GM12878 (cell line): ENCODE measurements around the gene USE1. TPM values are rescaled to one million over a fixed set of nuclear protein-coding genes. Genes with fewer than 3 reads are reported as not detected.

Experiments used
- ATAC-seq: fragments of 200-7000 bp; cut with Tn5 transposase; 3 replicates; pipeline ENCODE4 v1.9.1; 2020; ENCODE audit warnings: mild to moderate bottlenecking, moderate library complexity
- BruUV-seq: library from RNA; stranded (reverse); fragments of 400-500 nt; replicated peaks from 2 replicates; lab custom pipeline; 2021; lab: Mats Ljungman, UMichigan
- CTCF ChIA-PET: fragments of 300-600 bp; sonication (Branson Sonifier 250); formaldehyde crosslinking; extraction: SDS; loops from one replicate; lab custom pipeline; 2021; ENCODE audit warnings: inconsistent platforms; lab: Yijun Ruan, JAX
- POLR2A ChIA-PET: fragments of 350-600 bp; formaldehyde crosslinking; extraction: SDS; loops from one replicate; lab custom pipeline; 2021; ENCODE audit warnings: inconsistent platforms; lab: Charles Lee
- RAD21 ChIA-PET: fragments of 300-600 bp; sonication (Branson Sonifier 250); formaldehyde crosslinking; loops from one replicate; lab custom pipeline; 2023; ENCODE audit warnings: antibody characterized with exemption; ENCODE audit not compliant: unreplicated experiment; lab: Charles Lee
- SMC1A ChIA-PET: fragments of 300-600 bp; sonication (Branson Sonifier 250); formaldehyde crosslinking; loops from one replicate; lab custom pipeline; 2023; ENCODE audit not compliant: unreplicated experiment, uncharacterized antibody; lab: Charles Lee
- DNase-seq: peaks from one replicate; pipeline ENCODE4 v3.0.0-alpha.2; 2011; ENCODE audit warnings: low read depth, low spot score
- FAIRE-seq: peaks from 3 replicates; lab custom pipeline; 2011; peaks lifted over from hg19 to GRCh38; lab: Jason Lieb, UNC
- H2AFZ ChIP-seq: 2 replicates; pipeline ENCODE4 v1.6.0; 2011; ENCODE audit warnings: low read depth, low read length, control low read depth; ENCODE audit not compliant: control insufficient read depth
- H3K27ac ChIP-seq: 2 replicates; pipeline ENCODE4 v1.5.1; 2011; ENCODE audit warnings: control low read depth; ENCODE audit not compliant: control insufficient read depth, insufficient read depth
- H3K27me3 ChIP-seq, 2 experiments: replicated peaks in 1 of 2; 2 replicates each; pipeline versions ENCODE4 v1.6.0 to v1.6.1; 2011; ENCODE audit warnings: low read length in 1 of 2; ENCODE audit not compliant: control insufficient read depth in 2 of 2, insufficient read depth in 2 of 2
- H3K36me3 ChIP-seq, 2 experiments: 2 replicates each; pipeline ENCODE4 v1.5.1; 2011; ENCODE audit warnings: low read length in 1 of 2; ENCODE audit not compliant: control insufficient read depth in 2 of 2, insufficient read depth in 2 of 2
- H3K4me1 ChIP-seq: 2 replicates; pipeline ENCODE4 v1.6.1; 2011; ENCODE audit warnings: mild to moderate bottlenecking, low read length, moderate library complexity, mixed read lengths; ENCODE audit not compliant: control insufficient read depth, insufficient read depth
- H3K4me2 ChIP-seq: 2 replicates; pipeline ENCODE4 v1.6.0; 2011; ENCODE audit warnings: control low read depth; ENCODE audit not compliant: control insufficient read depth, insufficient read depth
- H3K4me3 ChIP-seq: fragments of 200-600 bp; sonication (generic); 2 replicates; pipeline ENCODE4 v1.5.1; 2016
- H3K79me2 ChIP-seq: 2 replicates; pipeline ENCODE4 v1.6.0; 2011; ENCODE audit warnings: low read length; ENCODE audit not compliant: control insufficient read depth, insufficient read depth
- H3K9ac ChIP-seq: 2 replicates; pipeline ENCODE4 v1.8.0; 2011; ENCODE audit warnings: low read length, control low read depth, mixed read lengths; ENCODE audit not compliant: control insufficient read depth, insufficient read depth
- H3K9me3 ChIP-seq: replicated peaks from 3 replicates; pipeline ENCODE4 v1.5.1; 2011; ENCODE audit warnings: mild to moderate bottlenecking, low read length; ENCODE audit not compliant: control insufficient read depth, insufficient read depth
- H4K20me1 ChIP-seq: 2 replicates; pipeline ENCODE4 v1.6.0; 2011; ENCODE audit not compliant: control insufficient read depth, insufficient read depth
- ATF2 ChIP-seq: IDR thresholded peaks from 2 replicates; pipeline ENCODE4 v1.6.1; 2012; ENCODE audit warnings: low read length, inconsistent platforms
- BHLHE40 ChIP-seq, 2 experiments: fragments of 450-650 bp in 1 of 2; IDR thresholded peaks; 2 replicates each; pipeline ENCODE4 v1.6.1; 2011 to 2017; ENCODE audit warnings: low read depth in 2 of 2, borderline replicate concordance in 1 of 2, improper control_type of control experiment in 1 of 2, low read length in 1 of 2, mild to moderate bottlenecking in 1 of 2
- BRCA1 ChIP-seq: IDR thresholded peaks from 2 replicates; pipeline ENCODE4 v1.6.1; 2011; ENCODE audit warnings: low read depth, low read length, improper control_type of control experiment
- CBFB ChIP-seq: IDR thresholded peaks from 2 replicates; pipeline ENCODE4 v1.6.1; 2016; ENCODE audit warnings: antibody characterized with exemption, low read depth
- CBX5 ChIP-seq: sonication (generic); IDR thresholded peaks from 2 replicates; pipeline ENCODE4 v1.6.1; 2016; ENCODE audit warnings: low read depth, moderate library complexity, mild to moderate bottlenecking, inconsistent platforms
- E2F8 ChIP-seq: fragments of 450-650 bp; IDR thresholded peaks from 2 replicates; pipeline ENCODE4 v1.6.1; 2018; ENCODE audit warnings: mild to moderate bottlenecking, low read depth, moderate library complexity; ENCODE audit not compliant: partially characterized antibody
- EED ChIP-seq: sonication (generic); IDR thresholded peaks from 2 replicates; pipeline ENCODE4 v1.6.1; 2016; ENCODE audit warnings: antibody characterized with exemption, low read depth
- MEF2A ChIP-seq: IDR thresholded peaks from 2 replicates; pipeline ENCODE4 v1.6.1; 2011; ENCODE audit warnings: low read depth, mild to moderate bottlenecking, low read length, moderate library complexity; ENCODE audit not compliant: insufficient read depth
- PAX8 ChIP-seq: fragments of 450-650 bp; IDR thresholded peaks from 2 replicates; pipeline ENCODE4 v1.6.1; 2017; ENCODE audit warnings: mild to moderate bottlenecking, moderate library complexity
- PML ChIP-seq: IDR thresholded peaks from 2 replicates; pipeline ENCODE4 v1.6.1; 2012; ENCODE audit warnings: low read length, inconsistent platforms
- POLR2A ChIP-seq: IDR thresholded peaks from 2 replicates; pipeline ENCODE4 v1.6.1; 2011; ENCODE audit warnings: low read depth, mild to moderate bottlenecking, low read length
- POLR2AphosphoS5 ChIP-seq: IDR thresholded peaks from 2 replicates; pipeline ENCODE4 v1.6.1; 2011; ENCODE audit warnings: mild to moderate bottlenecking, low read length, inconsistent platforms
- RCOR1 ChIP-seq: conservative IDR thresholded peaks from 2 replicates; pipeline ENCODE4 v1.6.1; 2012; ENCODE audit warnings: low read depth, low read length, improper control_type of control experiment
- RUNX3 ChIP-seq: IDR thresholded peaks from 2 replicates; pipeline ENCODE4 v1.6.1; 2012; ENCODE audit warnings: low read length, inconsistent platforms
- SIX5 ChIP-seq: IDR thresholded peaks from 2 replicates; pipeline ENCODE4 v1.6.1; 2011; ENCODE audit warnings: mild to moderate bottlenecking, low read depth, low read length, moderate library complexity; ENCODE audit not compliant: severe bottlenecking
- SMAD5 ChIP-seq: IDR thresholded peaks from 2 replicates; pipeline ENCODE4 v1.6.1; 2016; ENCODE audit warnings: antibody characterized with exemption, low read depth
- SPI1 ChIP-seq: IDR thresholded peaks from 2 replicates; pipeline ENCODE4 v1.6.1; 2011; ENCODE audit warnings: low read depth, mild to moderate bottlenecking, low read length, moderate library complexity, borderline replicate concordance; ENCODE audit not compliant: insufficient read depth
- YY1 ChIP-seq: IDR thresholded peaks from 2 replicates; pipeline ENCODE4 v1.6.1; 2011; ENCODE audit warnings: low read depth, mild to moderate bottlenecking, low read length
- ZBED1 ChIP-seq: IDR thresholded peaks from 2 replicates; pipeline ENCODE4 v1.6.1; 2016; ENCODE audit warnings: borderline replicate concordance
- WGBS: methylation state at CpG from one replicate; pipeline ENCODE4 v1.1.6; 2016; ENCODE audit warnings: low lambda C conversion rate; ENCODE audit not compliant: insufficient replicate concordance, insufficient coverage; ENCODE audit errors: missing lambda C conversion rate; 5-methylcytosine and 5-hydroxymethylcytosine counted together
- in situ Hi-C: fragments of 300-500 bp; cut with MboI; formaldehyde crosslinking; loops from 9 replicates; pipeline ENCODE4 v1.14.3; 2018; ENCODE audit warnings: mixed read lengths
- intact Hi-C: fragments of 100-400 bp; cut with micrococcal nuclease; formaldehyde crosslinking; loops from one replicate; pipeline ENCODE4 v1.14.2; 2022; ENCODE audit not compliant: unreplicated experiment
- polyA plus RNA-seq, 11 experiments: library from polyadenylated mRNA; depleted of rRNA in 4 of 11; unstranded in 6 of 11; stranded (reverse) in 5 of 11; fragments of >200 nt; fragmentation: Nextera tagmentation in 4 of 11; fragmentation: Illumina TruSeq in 1 of 11; extraction: Ambion mirVana in 4 of 11; extraction: Trizol in 1 of 11; gene quantifications; 1 replicate in 1 of 11; 2 replicates in 10 of 11; pipeline versions ENCODE4 v1.2.1 to v1.2.3, GENCODE V29; 2011 to 2016; ENCODE audit warnings: inconsistent platforms in 2 of 11, missing spikeins in 2 of 11, low read depth in 1 of 11
- total RNA-seq, 4 experiments: library from RNA; depleted of rRNA in 3 of 4; stranded (reverse); fragments of >200 nt in 3 of 4; fragmentation: Illumina TruSeq in 1 of 4; extraction: Trizol in 1 of 4; gene quantifications; 2 replicates each; pipeline versions ENCODE4 v1.2.1 to v1.2.3, GENCODE V29; 2013 to 2021
- TF ChIP-seq, protein P1 (sequence below): IDR thresholded peaks from 2 replicates; pipeline ENCODE4 v1.6.1; 2011; ENCODE audit warnings: borderline replicate concordance, low read depth, mild to moderate bottlenecking, moderate library complexity, low read length; ENCODE audit not compliant: insufficient read depth, poor library complexity, severe bottlenecking

Gene USE1
- total and polyA plus RNA-seq, 10 of the 15 experiments (the other 5 are each of a cell fraction or from before 2014, with no cell fraction given), result 9.7 to 24.0 (median 16.1) TPM

DNA sequence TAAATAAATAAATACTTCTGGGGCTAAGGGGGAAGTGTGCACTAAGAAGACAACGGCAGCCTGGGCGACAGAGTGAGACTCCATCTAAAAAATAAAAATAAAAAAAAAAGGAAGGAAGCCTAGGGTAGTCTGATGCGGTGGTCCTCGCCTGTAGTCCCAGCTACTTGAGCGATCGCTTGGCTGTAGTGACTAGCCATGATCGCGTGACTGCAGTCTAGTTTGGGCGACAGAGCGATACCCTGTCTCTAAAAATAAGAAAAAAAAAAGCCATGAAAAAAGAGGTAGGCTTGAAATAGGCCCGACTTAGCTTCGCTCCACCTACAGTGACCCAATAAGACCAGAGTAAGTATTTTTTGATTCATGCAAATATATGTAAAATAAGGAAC, 51.4 kb downstream of the USE1 start:
- intact Hi-C loops, result loop anchor here (2.0 to 10.0 kb wide), 2 partner anchors 16 to 492 kb away; no protein-coding TSS in a partner anchor
- no peaks in the 10 kb centered on the region for H3K27me3 ChIP-seq
- peak overlapping the region; percentile 89 for H2AFZ ChIP-seq
- in situ Hi-C loops, result no loop called here
- DNase-seq (no peak), FAIRE-seq (no peak), ATAC-seq (no peak)
- H3K79me2 ChIP-seq, result peaks cover 13% of the 10 kb centered on the region
- POLR2A ChIA-PET, result interaction anchor here (0.5 to 2.1 kb wide), 19 partner anchors 12 to 1861 kb away, joined by 3 to 16 read pairs (median 4); partner anchors contain the start of genes ABHD8, ANKLE1, ANO8 and DDA1
- peaks cover 3 to 5% of the 10 kb centered on the region in 2 experiments; a peak in 3 of 4 replicates for H3K36me3 ChIP-seq
- peaks cover 11% of the 10 kb centered on the region for H3K4me1 ChIP-seq
- H4K20me1 ChIP-seq, result no peaks in the 10 kb centered on the region
- no peak overlapping the region for H3K4me3 ChIP-seq
- peak overlapping the region; percentile 81 for H3K27ac ChIP-seq
- no peaks in the 10 kb centered on the region for H3K9me3 ChIP-seq
- RAD21 ChIA-PET, result interaction anchor here (0.7 to 1.8 kb wide), 22 partner anchors 11 to 551 kb away, joined by 3 to 22 read pairs (median 4); partner anchors contain the start of genes ABHD8, ANKLE1, DDA1 and OCEL1
- BruUV-seq, result TSS peak; percentile 88
- WGBS, result under 1% methylated on average over 12 of the region's 12 CpGs
- SMC1A ChIA-PET, result interaction anchor here (0.6 to 5.0 kb wide), 13 partner anchors 15 to 671 kb away, joined by 3 to 43 read pairs (median 3); partner anchors contain the start of genes ABHD8, ANKLE1 and USE1
- H3K9ac ChIP-seq, result peak overlapping the region; percentile 66
- peak overlapping the region; percentile 75 for H3K4me2 ChIP-seq
- CTCF ChIA-PET, result interaction anchor here (0.5 to 10.5 kb wide), 19 partner anchors 8 to 1676 kb away, joined by 3 to 120 read pairs (median 3); partner anchors contain the start of genes ABHD8, ANKLE1, HAUS8 and MRPL34
- TF ChIP-seq ZBED1 (peak; percentile 55; the same call in 1 of the 2 replicates), MEF2A (peak; percentile 47; the same call in 1 of the 2 replicates), RCOR1 (no peak), YY1 (no peak), POLR2A (peak; percentile 43; the same call in 1 of the 2 replicates), SPI1 (no peak), E2F8 (no peak), CBFB (no peak; the same call in 1 of the 2 replicates), POLR2AphosphoS5 (0 out of 2 replicates have a peak, but pooled peaks have one; percentile 29), BHLHE40 (IDR thresholded peaks at IDR 0.05; ENCODE audit: borderline replicate concordance in 1 of 2, low read depth in 2 of 2, low read length in 1 of 2) (peak; percentile 38 to 45; a peak in 2 of 4 replicates), CBX5 (no peak), RUNX3 (peak; percentile 28; the same call in 1 of the 2 replicates), BRCA1 (no peak), PAX8 (no peak), EED (0 out of 2 replicates have a peak, but pooled peaks have one; percentile 12), PML (no peak), SMAD5 (no peak), SIX5 (no peak), ATF2 (0 out of 2 replicates have a peak, but pooled peaks have one; percentile 28)
- TF ChIP-seq, protein P1, sequence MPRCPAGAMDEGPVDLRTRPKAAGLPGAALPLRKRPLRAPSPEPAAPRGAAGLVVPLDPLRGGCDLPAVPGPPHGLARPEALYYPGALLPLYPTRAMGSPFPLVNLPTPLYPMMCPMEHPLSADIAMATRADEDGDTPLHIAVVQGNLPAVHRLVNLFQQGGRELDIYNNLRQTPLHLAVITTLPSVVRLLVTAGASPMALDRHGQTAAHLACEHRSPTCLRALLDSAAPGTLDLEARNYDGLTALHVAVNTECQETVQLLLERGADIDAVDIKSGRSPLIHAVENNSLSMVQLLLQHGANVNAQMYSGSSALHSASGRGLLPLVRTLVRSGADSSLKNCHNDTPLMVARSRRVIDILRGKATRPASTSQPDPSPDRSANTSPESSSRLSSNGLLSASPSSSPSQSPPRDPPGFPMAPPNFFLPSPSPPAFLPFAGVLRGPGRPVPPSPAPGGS, result no peak
